ENCODE measurements around the gene TMC6. TPM values are rescaled to one million over a fixed set of nuclear protein-coding genes. Genes with fewer than 3 reads are reported as not detected.

TMC6 gene
- total and polyA plus RNA-seq, 2 of the 13 experiments (the other 11 are each of a cell fraction or from before 2014, with no cell fraction given), result 48.4 to 99.1 TPM

GRCh38 chr17:78117027-78117981 is 11.3 kb downstream of the TMC6 start (continued):
- no peak for TF ChIP-seq ZNF12 (CRISPR knock-in tag; IDR thresholded peaks at IDR 0.05)
- TF ChIP-seq YEATS2 (CRISPR knock-in tag; IDR thresholded peaks at IDR 0.05; ENCODE audit: borderline replicate concordance), result no peak
- peak; percentile 7; the same call in 1 of the 2 replicates for TF ChIP-seq BCL6 (CRISPR knock-in tag; IDR thresholded peaks at IDR 0.05)
- TF ChIP-seq PHF21A (CRISPR knock-in tag; IDR thresholded peaks at IDR 0.05), result peak; percentile 53
- TF ChIP-seq, protein P1, sequence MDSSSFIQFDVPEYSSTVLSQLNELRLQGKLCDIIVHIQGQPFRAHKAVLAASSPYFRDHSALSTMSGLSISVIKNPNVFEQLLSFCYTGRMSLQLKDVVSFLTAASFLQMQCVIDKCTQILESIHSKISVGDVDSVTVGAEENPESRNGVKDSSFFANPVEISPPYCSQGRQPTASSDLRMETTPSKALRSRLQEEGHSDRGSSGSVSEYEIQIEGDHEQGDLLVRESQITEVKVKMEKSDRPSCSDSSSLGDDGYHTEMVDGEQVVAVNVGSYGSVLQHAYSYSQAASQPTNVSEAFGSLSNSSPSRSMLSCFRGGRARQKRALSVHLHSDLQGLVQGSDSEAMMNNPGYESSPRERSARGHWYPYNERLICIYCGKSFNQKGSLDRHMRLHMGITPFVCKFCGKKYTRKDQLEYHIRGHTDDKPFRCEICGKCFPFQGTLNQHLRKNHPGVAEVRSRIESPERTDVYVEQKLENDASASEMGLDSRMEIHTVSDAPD (CRISPR knock-in tag; IDR thresholded peaks at IDR 0.05), result no peak
- TF ChIP-seq ZNF616 (CRISPR knock-in tag; IDR thresholded peaks at IDR 0.05; ENCODE audit: low read depth), result no peak
- TF ChIP-seq HMGXB4 (CRISPR knock-in tag; IDR thresholded peaks at IDR 0.05; ENCODE audit: borderline replicate concordance in 1 of 2, low read depth in 1 of 2), result peak in 1 of 2 experiments; percentile 56; a peak in 1 of 4 replicates
- TF ChIP-seq, protein P2, sequence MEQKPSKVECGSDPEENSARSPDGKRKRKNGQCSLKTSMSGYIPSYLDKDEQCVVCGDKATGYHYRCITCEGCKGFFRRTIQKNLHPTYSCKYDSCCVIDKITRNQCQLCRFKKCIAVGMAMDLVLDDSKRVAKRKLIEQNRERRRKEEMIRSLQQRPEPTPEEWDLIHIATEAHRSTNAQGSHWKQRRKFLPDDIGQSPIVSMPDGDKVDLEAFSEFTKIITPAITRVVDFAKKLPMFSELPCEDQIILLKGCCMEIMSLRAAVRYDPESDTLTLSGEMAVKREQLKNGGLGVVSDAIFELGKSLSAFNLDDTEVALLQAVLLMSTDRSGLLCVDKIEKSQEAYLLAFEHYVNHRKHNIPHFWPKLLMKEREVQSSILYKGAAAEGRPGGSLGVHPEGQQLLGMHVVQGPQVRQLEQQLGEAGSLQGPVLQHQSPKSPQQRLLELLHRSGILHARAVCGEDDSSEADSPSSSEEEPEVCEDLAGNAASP (CRISPR knock-in tag; IDR thresholded peaks at IDR 0.05; ENCODE audit: borderline replicate concordance), result peak; percentile 66; the same call in 1 of the 2 replicates
- TF ChIP-seq ZNF75D (CRISPR knock-in tag; IDR thresholded peaks at IDR 0.05; ENCODE audit: borderline replicate concordance), result no peak
- TF ChIP-seq ZNF138 (CRISPR knock-in tag; IDR thresholded peaks at IDR 0.05; ENCODE audit: low read depth), result no peak
- peak; percentile 15; the same call in 1 of the 2 replicates for TF ChIP-seq SMC3 (IDR thresholded peaks at IDR 0.05; ENCODE audit: low read length)
- no peak for TF ChIP-seq NFE2L1 (CRISPR knock-in tag; IDR thresholded peaks at IDR 0.05; ENCODE audit: borderline replicate concordance)
- TF ChIP-seq ZNF17 (CRISPR knock-in tag; IDR thresholded peaks at IDR 0.05), result no peak
- no peak for TF ChIP-seq MEIS2 (CRISPR knock-in tag; IDR thresholded peaks at IDR 0.05)
- TF ChIP-seq, protein P3, sequence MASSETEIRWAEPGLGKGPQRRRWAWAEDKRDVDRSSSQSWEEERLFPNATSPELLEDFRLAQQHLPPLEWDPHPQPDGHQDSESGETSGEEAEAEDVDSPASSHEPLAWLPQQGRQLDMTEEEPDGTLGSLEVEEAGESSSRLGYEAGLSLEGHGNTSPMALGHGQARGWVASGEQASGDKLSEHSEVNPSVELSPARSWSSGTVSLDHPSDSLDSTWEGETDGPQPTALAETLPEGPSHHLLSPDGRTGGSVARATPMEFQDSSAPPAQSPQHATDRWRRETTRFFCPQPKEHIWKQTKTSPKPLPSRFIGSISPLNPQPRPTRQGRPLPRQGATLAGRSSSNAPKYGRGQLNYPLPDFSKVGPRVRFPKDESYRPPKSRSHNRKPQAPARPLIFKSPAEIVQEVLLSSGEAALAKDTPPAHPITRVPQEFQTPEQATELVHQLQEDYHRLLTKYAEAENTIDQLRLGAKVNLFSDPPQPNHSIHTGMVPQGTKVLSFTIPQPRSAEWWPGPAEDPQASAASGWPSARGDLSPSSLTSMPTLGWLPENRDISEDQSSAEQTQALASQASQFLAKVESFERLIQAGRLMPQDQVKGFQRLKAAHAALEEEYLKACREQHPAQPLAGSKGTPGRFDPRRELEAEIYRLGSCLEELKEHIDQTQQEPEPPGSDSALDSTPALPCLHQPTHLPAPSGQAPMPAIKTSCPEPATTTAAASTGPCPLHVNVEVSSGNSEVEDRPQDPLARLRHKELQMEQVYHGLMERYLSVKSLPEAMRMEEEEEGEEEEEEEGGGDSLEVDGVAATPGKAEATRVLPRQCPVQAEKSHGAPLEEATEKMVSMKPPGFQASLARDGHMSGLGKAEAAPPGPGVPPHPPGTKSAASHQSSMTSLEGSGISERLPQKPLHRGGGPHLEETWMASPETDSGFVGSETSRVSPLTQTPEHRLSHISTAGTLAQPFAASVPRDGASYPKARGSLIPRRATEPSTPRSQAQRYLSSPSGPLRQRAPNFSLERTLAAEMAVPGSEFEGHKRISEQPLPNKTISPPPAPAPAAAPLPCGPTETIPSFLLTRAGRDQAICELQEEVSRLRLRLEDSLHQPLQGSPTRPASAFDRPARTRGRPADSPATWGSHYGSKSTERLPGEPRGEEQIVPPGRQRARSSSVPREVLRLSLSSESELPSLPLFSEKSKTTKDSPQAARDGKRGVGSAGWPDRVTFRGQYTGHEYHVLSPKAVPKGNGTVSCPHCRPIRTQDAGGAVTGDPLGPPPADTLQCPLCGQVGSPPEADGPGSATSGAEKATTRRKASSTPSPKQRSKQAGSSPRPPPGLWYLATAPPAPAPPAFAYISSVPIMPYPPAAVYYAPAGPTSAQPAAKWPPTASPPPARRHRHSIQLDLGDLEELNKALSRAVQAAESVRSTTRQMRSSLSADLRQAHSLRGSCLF (CRISPR knock-in tag; IDR thresholded peaks at IDR 0.05; ENCODE audit: borderline replicate concordance), result no peak

Measured in HepG2 (cell line).